H4 (cell line): ENCODE data around the gene NOPCHAP1. TPM values are rescaled to one million over a fixed set of nuclear protein-coding genes. Genes with fewer than 3 reads are reported as not detected.
"Not testable (repeated sequence)": the region's sequence is repeated elsewhere in the genome, so short reads cannot be mapped to it uniquely, and the experiment has no call there.

Source experiments
- DNase-seq: peaks from one replicate; pipeline ENCODE4 v3.0.0-alpha.2; 2015; ENCODE audit warnings: low spot score
- total RNA-seq: library from RNA; depleted of rRNA; stranded (reverse); fragments of >200 nt; shearing (Covaris generic); gene quantifications from 2 replicates; pipeline ENCODE4 v1.2.3, GENCODE V29; 2014; rRNA removed

The NOPCHAP1 gene, protein sequence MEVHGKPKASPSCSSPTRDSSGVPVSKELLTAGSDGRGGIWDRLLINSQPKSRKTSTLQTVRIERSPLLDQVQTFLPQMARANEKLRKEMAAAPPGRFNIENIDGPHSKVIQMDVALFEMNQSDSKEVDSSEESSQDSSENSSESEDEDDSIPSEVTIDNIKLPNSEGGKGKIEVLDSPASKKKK
- total RNA-seq, result 11.0 and 11.9 TPM in 2 replicates

DNA sequence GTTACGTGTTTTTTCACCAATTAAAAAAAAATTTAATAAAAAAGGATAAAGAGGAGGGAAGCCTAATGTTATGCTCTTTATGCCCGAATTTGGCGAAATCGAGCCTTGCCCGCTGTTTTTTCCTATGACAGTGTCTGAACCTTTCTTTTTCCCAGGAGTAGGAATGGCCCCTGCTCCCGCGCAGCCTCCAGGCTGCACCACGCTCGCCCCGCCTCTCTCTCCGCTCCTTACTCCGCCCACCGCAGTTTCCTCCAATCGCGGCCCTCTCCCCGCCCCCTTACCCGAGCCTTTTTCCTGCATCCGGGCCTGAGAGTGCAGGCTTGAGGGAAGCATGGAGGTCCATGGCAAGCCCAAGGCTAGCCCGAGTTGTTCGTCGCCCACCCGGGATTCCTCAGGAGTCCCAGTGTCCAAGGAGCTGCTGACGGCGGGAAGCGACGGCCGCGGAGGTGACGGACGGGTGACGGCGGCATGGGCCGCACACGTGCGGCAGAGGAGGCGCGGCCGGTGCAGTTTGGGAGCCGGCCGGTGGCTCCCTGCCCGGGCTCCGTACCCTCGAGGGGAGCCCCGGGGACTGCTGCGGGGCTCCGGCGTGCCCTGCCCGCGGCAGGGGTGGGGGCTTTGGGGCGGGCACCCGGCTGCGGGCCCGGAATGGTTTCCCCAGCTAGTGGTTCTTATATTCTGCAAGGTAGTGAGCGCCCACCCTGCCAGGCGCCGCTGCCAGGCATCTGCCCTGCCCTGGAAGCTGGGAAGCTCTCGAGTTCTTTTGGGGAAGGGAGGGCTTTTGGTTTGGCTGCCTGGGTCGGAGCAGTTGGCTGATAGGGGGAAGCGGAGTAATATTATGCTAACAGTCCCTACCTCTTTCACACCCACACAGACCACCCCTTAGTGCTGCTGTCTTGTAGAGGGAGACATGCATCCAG lies at the start of gene NOPCHAP1:
Gene NOPCHAP1, plus strand, starts transcription at position 295 of the 920 bp plus-strand sequence. Its CDS starts 37 bp downstream, at position 332.
- peak; percentile 80 for DNase-seq

DNA sequence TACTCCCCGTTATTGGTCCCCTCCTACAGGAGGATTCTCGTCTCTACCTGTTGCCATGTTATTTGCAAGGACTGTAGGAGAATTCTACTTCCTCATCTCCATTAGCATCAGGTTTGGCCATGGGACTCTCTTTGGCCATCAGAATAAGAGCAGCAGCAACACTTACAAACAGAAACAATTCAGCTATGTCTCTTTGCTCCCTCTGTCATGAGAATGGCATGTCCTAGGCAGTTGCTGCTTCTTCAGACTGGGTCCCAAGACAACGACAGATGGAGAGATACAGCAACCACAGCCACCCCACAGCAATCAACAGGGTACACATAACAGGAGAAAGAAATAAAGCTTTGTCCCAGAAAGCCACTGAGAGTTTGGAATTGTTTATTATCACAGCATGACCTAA lies 47.7 kb upstream of the NOPCHAP1 start:
- peak; percentile 27 for DNase-seq

DNA sequence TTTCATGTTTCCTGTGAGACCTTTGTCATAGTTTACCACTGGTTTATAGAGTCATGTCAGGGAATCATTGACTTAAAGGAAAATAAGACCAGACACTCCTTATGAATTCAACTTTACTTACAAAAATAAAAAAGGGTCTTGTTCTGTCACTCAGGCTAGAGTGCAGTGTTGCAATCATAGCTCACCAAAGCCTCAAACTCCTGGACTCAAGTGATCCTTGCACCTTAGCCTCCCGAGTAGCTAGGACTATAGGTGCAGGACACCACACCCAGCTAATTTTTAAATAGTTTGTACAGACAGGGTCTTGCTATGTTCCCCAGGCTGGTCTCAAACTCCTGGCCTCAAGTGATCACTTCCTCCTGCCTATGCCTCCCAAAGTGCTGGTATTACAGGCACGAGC lies 47.0 kb upstream of the NOPCHAP1 start:
- DNase-seq, result no peak

DNA sequence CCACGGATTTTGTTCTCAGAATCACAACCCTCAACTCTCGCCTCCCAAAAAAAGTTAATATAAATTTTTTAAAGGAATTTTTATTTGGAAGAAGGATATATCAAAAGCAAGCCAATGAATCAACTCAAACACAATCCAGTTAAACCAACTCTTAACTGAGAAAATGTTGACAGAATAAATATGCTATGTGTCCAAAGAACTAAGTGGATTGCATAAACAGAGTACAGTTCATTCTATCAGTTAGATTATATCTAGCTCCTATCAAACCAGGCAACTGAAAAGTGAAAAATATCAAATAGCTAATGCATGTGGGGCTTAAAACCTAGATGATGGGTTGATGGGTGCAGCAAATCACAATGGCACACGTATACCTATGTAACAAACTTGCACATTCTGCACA lies 44.7 kb upstream of the NOPCHAP1 start:
- DNase-seq, result no peak

DNA sequence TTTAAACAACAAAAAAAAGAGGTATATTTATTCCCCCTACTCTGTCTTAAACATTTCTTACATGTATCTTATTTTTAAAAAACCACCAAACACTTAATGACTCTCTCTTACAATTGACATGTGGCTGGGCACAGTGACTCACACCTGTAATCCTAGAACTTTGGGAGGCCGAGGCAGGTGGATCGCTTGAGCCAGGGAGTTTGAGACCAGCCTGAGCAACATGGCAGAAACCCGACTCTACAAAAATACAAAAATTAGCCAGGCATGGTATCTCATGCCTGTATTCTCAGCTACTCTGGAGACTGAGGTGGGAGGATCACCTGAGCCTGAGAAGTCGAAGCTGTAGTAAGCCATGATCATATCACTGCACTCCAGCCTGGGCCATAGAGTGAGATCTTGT lies 44.0 kb upstream of the NOPCHAP1 start:
- no peak for DNase-seq

DNA sequence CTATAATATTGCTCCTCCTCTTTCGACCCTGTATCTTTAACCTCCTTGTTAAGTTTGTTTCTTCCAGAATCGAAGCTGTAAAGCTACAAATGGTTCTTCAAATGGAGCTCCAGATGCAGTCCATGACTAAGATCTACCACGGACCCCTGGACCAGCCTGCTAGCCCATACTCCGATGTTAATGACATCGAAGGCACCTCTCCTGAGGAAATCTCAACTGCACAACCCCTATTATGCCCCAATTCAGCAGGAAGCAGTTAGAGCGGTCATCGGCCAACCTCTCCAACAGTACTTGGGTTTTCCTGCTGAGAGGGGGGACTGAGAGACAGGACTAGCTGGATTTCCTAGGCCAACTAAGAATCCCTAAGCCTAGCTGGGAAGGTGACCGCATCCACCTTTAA lies 42.7 kb upstream of the NOPCHAP1 start:
- not testable (repeated sequence) for DNase-seq

DNA sequence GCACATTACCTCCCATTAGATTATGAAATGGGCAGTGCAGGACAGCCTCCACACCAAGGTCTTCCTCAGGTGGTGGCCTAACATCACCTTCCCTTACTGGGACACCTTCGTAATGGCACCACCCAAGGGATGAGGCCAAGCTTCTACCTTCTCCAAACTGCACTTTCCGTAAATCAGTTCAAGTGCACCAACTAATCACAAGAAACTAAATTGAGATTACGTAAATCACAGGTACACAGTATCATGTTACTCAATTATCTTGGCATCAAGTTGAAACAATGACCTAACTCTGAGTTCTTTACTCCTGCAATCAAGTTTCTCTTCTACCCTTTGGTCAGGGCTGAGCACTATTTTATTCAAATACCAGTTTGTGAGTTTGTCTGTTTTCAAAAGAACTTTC lies 41.9 kb upstream of the NOPCHAP1 start:
- DNase-seq, result no peak

DNA sequence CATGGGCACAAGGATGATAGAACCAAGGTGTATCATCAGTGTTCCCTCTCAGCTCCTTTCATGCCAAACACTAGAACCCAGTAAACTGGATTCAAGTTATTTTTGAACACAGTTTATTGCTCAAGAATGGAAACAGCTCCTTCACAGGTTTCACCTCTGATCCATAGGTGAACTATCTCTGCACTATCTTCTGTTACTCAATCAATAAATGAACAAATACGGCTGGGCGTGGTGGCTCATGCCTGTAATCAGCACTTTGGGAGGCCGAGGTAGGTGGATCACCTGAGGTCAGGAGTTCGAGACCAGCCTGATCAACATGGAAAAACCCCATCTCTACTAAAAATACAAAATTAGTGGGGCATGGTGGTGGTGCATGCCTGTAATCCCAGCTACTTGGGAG lies 37.4 kb upstream of the NOPCHAP1 start:
- DNase-seq, result not testable (repeated sequence)

DNA sequence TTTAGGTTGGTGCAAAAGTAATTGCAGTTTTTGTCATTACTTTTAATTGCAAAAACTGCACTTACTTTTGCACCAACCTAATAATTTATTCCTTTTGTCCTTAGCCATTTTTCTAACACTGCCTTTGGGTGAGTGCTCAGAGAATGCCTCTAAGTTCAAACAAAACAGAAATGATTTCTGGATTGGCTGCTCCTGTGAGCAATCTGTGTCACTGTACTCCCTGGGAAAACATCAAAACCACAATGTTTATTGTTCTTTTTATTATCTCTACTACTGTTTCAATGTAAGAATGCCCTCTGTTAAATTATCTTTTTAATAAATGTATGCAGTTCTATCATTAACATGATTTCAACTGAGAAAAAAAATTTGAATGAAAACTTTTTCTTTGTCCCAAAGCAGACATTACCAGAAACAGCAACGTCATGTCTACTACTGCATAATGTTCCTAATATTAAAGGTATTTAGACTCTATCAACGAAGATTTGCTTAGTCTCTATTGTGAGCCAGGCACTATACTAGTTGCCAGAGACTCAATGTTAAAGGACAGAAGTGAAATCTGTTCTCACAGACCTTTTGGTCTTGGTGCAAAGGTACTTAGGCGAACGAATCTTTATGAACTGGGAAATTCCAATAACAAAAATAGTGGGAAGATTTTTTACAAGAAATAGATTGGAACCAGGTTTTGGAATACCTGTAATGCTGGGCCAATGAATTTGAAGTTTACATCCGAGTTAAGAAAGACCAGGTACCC lies 34.2 kb upstream of the NOPCHAP1 start:
- peak; percentile 40 for DNase-seq

DNA sequence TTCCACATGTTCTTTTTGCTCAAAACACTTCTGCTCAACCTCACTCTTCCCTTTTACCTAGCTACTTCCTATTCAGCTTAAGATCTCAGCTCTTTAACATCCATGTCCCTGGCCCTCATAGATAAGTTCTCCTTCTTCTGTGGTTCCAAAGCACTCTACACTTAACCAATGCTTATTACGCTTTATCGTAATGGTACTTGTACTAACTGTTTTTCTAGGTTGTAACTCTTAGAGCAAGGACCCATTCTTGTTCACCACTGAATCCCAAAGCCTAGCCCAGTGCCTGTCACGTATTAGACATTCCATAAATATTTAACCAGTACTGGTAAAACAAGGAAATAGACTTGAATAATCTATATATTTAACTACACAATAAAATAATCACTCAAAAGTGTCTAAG lies 33.3 kb upstream of the NOPCHAP1 start:
- no peak for DNase-seq

DNA sequence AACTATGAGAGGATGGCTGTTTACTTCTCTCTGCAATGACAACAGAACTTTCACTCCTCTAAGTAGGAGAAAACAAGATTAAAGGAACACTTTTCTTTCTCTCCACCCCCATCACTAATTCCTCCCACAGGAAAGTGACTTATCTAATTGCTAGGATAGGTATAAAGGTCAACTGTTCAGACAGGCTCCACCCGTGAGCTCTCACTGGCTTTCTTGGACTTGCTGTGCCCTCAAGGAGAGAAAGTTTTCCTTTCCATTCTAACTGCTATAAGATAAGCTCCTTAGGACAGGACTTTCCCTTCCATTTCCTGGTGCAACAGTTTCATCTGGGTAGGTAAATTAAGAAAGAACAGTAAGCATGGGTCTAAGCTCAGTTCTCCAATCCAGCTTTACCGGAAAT lies 32.8 kb upstream of the NOPCHAP1 start:
- no peak for DNase-seq

DNA sequence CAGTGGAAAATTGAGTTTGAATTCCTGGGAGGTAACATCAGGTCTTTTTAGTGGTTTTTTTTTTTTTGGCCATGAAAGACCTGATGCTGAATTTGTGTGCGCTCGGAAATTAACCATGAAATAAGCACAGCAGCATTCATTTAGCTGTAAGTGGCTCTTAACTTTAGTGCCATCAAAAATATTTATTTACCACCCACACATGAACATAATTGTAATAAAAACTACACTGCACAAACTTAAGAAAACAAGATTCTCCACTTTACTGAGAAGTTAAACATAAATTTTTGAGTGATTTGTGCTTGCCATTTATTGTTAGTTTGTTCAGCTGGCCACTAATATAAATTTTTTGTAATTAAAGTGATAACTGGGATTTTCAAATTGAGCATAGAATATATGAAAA lies 30.4 kb upstream of the NOPCHAP1 start:
- no peak for DNase-seq

DNA sequence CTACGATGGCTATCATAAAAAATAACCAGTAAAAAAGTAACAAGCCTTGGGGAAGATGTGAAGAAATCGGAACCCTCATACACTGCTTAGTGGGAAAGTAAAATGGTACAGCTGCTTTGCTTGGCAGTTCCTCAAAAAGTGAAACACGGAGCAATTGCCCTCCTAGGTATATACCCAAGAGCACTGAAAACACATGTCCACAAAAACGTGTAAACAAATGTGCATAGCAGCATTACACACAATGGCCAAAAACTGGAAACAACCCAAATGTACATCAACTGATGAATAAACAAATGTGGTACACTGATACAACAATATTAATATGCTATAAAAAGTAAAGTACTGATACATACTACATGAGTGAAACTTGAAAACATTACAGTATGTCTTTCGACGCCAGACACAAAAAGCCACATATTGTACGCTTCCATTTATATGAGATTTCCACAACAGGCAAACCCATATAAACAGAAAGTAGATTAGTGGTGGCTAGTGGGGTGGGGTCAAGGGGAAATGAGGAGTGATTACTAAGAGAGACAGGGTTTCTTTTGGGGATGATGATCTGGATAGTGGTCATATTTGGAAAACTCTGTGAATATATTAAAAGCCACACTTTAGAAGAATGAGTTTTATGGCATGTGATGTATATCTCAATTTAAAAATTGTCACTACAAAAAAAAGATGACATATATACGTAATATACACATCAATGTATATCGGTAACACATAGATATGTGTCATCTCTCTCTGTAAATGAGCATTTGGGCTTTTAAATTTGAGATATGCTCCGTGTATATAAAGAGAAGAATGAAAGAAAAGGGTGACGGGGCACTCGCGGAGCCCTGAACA lies 29.0 kb upstream of the NOPCHAP1 start:
- DNase-seq, result peak; percentile 50

DNA sequence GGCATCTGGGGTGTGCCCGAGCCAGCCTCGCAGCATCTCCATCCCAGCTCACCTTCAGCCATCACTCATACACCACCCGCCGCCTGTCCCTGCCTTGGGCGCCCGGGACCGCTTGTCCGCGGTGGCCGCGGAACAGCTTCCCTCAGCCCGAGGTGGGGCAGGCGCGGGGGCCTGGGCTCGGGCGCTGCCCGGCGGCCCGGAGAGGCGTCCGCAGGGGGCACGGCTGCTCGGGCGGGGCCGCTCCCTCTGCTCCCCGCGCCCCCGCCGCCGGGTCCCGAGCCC lies 28.5 kb upstream of the NOPCHAP1 start:
- no peak for DNase-seq

DNA sequence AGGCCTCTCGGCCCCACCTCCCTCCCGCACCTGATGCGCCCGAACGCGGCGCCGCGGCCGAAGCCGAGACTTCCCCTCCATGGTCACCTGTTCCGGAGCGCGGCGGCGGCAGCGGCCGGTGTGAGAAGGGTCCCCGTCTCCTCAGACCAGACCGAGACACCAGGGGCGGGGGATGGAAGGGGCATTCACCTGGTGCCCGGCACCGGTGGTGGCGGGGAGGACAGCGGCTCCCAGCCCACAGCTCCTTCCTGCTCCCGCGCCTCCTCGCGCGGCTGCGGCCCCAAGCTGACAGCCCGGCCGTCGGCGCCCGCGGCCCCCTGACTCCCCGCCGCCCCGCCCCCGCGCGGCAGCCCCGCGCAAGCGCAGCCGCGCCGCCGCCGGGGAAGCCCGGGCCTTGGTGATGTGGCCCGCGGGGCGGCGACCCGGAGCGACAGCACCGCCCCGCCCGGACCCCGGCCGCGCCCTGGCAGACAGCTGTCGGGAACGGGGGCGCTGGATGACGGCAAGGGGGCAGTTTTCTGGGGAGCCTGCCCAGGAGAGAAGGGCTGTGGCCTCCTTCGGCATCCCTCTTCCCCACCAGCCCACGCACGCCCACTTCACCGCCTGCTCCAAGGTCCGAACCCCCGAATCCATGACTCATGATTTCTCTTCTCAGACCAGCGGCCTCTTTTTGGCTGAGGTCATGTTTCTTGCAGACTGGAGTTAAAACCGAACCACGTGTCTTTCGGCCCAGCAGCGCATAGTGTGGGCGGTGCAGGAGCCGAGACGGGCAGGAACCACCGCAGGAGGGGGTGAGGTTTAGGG lies 27.9 kb upstream of the NOPCHAP1 start, which contains the start of gene SLC41A2:
Gene SLC41A2, minus strand, starts transcription at position 290 of the 804 bp plus-strand sequence. CDS start 29,763 bp downstream, outside the sequence.
- DNase-seq, result peak; percentile 95

DNA sequence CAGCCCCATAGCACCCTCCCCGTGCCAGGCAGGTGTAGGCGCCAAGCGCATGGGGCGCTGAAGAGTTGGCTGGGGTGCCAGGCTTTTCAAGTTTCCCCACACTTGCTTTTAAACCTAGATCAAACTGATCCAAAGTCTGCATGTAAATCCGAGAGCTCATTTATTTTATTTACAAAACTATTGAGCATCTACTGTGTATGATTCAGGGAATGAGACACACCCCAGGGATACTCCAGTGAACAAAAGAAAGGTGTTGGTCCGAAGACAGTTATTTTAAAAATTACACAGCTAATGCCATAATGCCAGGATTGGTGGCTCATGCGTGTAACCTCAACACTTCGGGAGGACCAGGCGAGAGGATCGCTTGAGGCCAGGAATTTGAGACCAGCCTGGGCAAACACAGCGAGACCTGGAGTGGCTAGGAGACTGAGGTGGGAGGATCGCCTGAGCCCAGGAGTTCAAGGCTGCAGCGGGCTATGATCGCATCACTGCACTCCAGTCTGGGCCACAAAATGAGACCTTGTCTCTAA lies 27.2 kb upstream of the NOPCHAP1 start:
- DNase-seq, result peak; percentile 22

DNA sequence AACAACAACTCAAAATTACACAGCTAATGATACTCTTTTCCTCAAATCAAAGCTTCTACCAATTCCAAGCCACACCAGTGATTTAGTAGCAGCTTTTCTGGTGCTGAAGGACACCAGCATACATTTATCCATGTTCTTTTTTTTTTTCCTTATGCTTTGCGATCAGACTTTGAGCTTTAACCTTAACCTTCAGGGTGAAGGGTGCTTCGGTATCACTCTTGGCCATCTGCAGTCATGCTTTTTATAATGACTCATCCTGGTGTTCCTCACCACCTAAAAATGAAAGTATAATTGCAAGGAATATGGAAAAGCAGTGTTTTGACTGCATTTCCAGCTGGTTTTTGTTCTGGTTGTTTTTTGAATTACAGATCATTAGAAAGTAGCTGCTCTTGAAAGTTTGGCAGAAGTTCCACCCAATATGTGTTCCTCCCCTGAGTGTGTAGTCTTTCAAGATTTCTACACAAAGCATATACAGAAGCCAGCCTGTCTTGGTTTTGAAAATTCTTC lies 26.7 kb upstream of the NOPCHAP1 start:
- peak; percentile 21 for DNase-seq

DNA sequence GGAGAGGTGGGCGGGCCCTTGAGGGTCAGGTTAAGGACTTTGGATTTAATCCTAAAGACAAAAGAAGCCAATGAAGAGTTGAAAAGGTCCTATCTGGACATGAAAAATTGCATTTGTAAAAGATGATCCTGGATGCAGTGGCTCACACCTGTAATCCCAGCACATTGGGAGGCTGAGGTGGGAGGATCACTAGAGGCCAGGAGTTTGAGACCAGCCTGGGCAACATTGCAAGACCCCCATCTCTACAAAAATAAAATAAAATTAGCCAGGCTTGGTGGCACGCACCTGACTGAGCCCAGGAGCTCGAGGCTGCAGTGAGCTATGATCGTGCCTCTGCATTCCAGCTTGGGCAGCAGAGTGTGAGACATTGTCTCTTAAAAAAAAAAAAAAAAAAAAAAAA lies 25.7 kb upstream of the NOPCHAP1 start:
- DNase-seq, result no peak

DNA sequence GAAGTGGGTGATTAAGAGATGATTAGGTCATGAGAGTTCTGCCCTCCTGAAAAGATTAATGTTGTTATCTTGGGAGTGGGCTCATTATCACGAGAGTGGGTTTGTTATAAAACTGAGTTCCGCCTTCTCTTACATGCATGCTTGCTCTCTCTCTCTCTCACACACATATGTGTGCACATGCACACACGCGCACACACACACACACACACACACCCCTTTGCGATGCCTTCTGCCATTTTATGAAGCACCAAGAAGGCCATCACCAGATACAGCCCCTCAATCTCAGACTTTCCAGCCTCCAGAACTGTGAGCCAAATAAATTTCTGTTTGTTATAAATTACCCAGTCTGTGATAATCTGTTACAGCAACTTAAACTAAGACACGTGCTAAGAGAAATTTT lies 22.4 kb upstream of the NOPCHAP1 start:
- DNase-seq, result no peak

DNA sequence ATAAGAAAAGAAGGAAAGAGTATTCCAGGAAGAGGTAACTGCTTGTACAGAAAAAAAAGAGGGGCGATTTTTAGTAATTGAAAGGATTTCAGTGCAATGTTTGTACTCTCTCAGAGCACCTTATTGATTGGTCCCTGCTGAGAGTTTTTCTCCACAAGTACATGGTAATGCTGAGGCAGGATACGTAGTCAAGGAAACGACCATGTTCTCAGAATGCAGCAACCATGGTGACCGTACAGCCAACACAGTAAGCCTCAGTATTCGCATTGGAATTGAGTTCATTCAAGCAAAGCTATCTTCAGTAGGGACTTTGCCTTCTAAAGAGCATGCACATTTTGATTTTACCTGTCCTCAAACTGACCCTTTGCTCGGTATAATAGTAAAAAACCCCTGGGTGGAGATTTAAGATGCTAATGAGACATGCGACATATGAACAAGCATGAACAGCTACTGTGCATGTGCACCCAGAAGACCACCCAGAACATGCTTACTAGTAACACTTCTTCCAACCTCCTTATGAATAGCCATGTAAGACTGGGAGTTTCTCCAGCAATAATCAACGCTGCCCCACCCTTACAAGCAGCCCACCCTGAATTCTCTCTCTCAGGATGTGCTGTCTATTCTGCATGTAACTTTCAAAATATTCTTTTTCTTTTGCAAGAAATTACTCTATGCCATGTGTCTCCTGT lies 21.8 kb upstream of the NOPCHAP1 start:
- no peak for DNase-seq
